KMS-11 (cell line): ENCODE data around the gene DRAM1.

Experiments used
- H2AFZ ChIP-seq: fragments of 200-600 bp; sonication (generic); 2 replicates; pipeline ENCODE4 v1.6.1; 2016; ENCODE audit warnings: antibody characterized with exemption, mixed run types, low read depth
- H3K27ac ChIP-seq: fragments of 200-600 bp; sonication (generic); 2 replicates; pipeline ENCODE4 v1.6.1; 2016; ENCODE audit warnings: mild to moderate bottlenecking, mixed run types
- H3K27me3 ChIP-seq: fragments of 200-600 bp; sonication (generic); 2 replicates; pipeline ENCODE4 v1.6.1; 2017; ENCODE audit warnings: mild to moderate bottlenecking, low read depth, mixed run types, moderate library complexity; ENCODE audit not compliant: insufficient read depth
- H3K36me3 ChIP-seq: fragments of 200-600 bp; sonication (generic); 2 replicates; pipeline ENCODE4 v1.6.1; 2017; ENCODE audit warnings: mild to moderate bottlenecking, mixed run types; ENCODE audit not compliant: insufficient read depth
- H3K4me1 ChIP-seq: fragments of 200-600 bp; sonication (generic); 2 replicates; pipeline ENCODE4 v1.6.1; 2016; ENCODE audit warnings: mild to moderate bottlenecking, low read depth, mixed run types; ENCODE audit not compliant: poor library complexity, severe bottlenecking
- H3K4me2 ChIP-seq: fragments of 200-600 bp; sonication (generic); 2 replicates; pipeline ENCODE4 v1.7.0; 2016; ENCODE audit warnings: mild to moderate bottlenecking, mixed run types
- H3K4me3 ChIP-seq: fragments of 200-600 bp; sonication (generic); IDR thresholded peaks from 2 replicates; pipeline ENCODE4 v1.6.1; 2017; ENCODE audit warnings: low read depth, low read length, mixed read lengths; ENCODE audit not compliant: insufficient read depth
- H3K79me2 ChIP-seq: fragments of 200-600 bp; sonication (generic); 2 replicates; pipeline ENCODE4 v1.6.1; 2016; ENCODE audit warnings: low read depth, mixed run types; ENCODE audit not compliant: insufficient read depth
- H3K9ac ChIP-seq: fragments of 200-600 bp; sonication (generic); 2 replicates; pipeline ENCODE4 v1.6.1; 2016; ENCODE audit warnings: mild to moderate bottlenecking, mixed run types
- H4K20me1 ChIP-seq: fragments of 200-600 bp; sonication (generic); 2 replicates; pipeline ENCODE4 v1.6.1; 2016; ENCODE audit warnings: mild to moderate bottlenecking, mixed run types; ENCODE audit not compliant: insufficient read depth
- TF ChIP-seq, protein P1 (sequence below): fragments of 200-600 bp; sonication (generic); conservative IDR thresholded peaks from 2 replicates; pipeline ENCODE4 v1.6.1; 2017; ENCODE audit warnings: low read depth, mild to moderate bottlenecking, antibody characterized with exemption, low read length, moderate library complexity, mixed read lengths

DRAM1 gene

GRCh38 chr12:101925361-101925760 lies 48.0 kb downstream of the DRAM1 start:
- Histone ChIP-seq H2AFZ (no peak overlapping the region), H3K27ac (no peak overlapping the region), H3K4me3 (no peak overlapping the region), H3K36me3 (no peaks in the 10 kb centered on the region), H3K79me2 (no peaks in the 10 kb centered on the region), H4K20me1 (no peaks in the 10 kb centered on the region), H3K27me3 (no peaks in the 10 kb centered on the region), H3K9ac (no peak overlapping the region), H3K4me1 (peaks cover 1% of the 10 kb centered on the region), H3K4me2 (no peak overlapping the region)
- TF ChIP-seq, protein P1, sequence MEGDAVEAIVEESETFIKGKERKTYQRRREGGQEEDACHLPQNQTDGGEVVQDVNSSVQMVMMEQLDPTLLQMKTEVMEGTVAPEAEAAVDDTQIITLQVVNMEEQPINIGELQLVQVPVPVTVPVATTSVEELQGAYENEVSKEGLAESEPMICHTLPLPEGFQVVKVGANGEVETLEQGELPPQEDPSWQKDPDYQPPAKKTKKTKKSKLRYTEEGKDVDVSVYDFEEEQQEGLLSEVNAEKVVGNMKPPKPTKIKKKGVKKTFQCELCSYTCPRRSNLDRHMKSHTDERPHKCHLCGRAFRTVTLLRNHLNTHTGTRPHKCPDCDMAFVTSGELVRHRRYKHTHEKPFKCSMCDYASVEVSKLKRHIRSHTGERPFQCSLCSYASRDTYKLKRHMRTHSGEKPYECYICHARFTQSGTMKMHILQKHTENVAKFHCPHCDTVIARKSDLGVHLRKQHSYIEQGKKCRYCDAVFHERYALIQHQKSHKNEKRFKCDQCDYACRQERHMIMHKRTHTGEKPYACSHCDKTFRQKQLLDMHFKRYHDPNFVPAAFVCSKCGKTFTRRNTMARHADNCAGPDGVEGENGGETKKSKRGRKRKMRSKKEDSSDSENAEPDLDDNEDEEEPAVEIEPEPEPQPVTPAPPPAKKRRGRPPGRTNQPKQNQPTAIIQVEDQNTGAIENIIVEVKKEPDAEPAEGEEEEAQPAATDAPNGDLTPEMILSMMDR = no peak

- Histone ChIP-seq H3K27ac (no peak overlapping the region), H3K4me2 (no peak overlapping the region), H3K4me3 (no peak overlapping the region), H3K36me3 (no peaks in the 10 kb centered on the region), H4K20me1 (no peaks in the 10 kb centered on the region), H3K4me1 (peaks cover 7% of the 10 kb centered on the region), H2AFZ (no peak overlapping the region), H3K27me3 (no peaks in the 10 kb centered on the region), H3K9ac (no peak overlapping the region), H3K79me2 (no peaks in the 10 kb centered on the region)
- TF ChIP-seq, protein P1 = no peak
Observed at GRCh38 chr12:101925935-101926334, 48.6 kb downstream of the DRAM1 start.

DNA sequence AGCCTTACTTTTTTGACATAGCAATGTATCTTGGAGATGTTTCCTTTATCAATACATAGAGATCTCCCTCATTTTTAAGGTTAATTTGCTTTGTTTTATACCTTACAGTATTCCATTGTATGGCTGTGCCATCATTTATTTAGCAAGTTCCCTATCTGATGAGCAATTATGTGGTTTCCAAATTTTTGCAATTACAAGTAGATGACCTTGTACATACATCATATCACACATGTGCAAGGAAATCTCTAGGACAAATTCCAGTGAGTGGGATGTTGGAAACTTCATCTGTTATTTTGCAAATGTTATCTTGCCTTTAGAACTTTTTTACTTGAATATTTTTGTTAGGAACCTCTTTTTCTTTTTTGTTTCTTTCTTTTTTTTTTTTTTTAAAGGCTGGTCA lies 49.7 kb downstream of the DRAM1 start:
- no peaks in the 10 kb centered on the region for H4K20me1 ChIP-seq
- no peak overlapping the region for H3K4me2 ChIP-seq
- no peaks in the 10 kb centered on the region for H3K36me3 ChIP-seq
- H3K27ac ChIP-seq = no peak overlapping the region
- H3K4me3 ChIP-seq = no peak overlapping the region
- H3K79me2 ChIP-seq = no peaks in the 10 kb centered on the region
- no peaks in the 10 kb centered on the region for H3K27me3 ChIP-seq
- H2AFZ ChIP-seq = no peak overlapping the region
- peaks cover 18% of the 10 kb centered on the region for H3K4me1 ChIP-seq
- H3K9ac ChIP-seq = no peak overlapping the region
- TF ChIP-seq, protein P1 = no peak

GRCh38 chr12:101927999-101928398 lies 50.6 kb downstream of the DRAM1 start:
- TF ChIP-seq, protein P1 = no peak
- Histone ChIP-seq H3K4me3 (no peak overlapping the region), H3K27ac (no peak overlapping the region), H4K20me1 (no peaks in the 10 kb centered on the region), H3K27me3 (no peaks in the 10 kb centered on the region), H3K4me1 (peaks cover 28% of the 10 kb centered on the region), H3K36me3 (no peaks in the 10 kb centered on the region), H3K9ac (no peak overlapping the region), H3K79me2 (no peaks in the 10 kb centered on the region), H2AFZ (no peak overlapping the region), H3K4me2 (no peak overlapping the region)

DNA sequence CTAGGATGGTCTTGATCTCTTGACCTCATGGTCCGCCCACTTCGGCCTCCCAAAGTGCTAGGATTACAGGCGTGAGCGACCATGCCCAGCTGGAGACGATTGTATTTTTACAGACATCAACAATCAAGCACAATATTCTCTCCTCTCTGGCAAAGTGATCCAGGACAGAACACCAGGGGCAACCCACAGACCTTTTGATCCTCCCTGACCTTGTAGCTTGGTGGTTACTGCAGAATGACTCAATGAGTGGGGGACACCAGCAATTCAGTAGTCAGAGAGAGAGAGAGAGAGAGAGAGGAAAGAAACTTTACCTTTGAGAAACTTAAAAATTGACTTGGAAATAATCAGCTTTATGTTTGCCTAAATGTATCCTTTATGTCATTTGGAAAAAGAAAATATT lies 51.2 kb downstream of the DRAM1 start:
- H3K27me3 ChIP-seq = no peaks in the 10 kb centered on the region
- H3K4me1 ChIP-seq = peaks cover 31% of the 10 kb centered on the region
- no peaks in the 10 kb centered on the region for H4K20me1 ChIP-seq
- no peak overlapping the region for H3K4me2 ChIP-seq
- no peaks in the 10 kb centered on the region for H3K36me3 ChIP-seq
- no peak overlapping the region for H3K4me3 ChIP-seq
- H3K79me2 ChIP-seq = no peaks in the 10 kb centered on the region
- no peak overlapping the region for H2AFZ ChIP-seq
- TF ChIP-seq, protein P1 = no peak
- no peak overlapping the region for H3K27ac ChIP-seq
- no peak overlapping the region for H3K9ac ChIP-seq
